Pulmonary artery endothelial cell (primary cell): ENCODE results near the gene DOK4. TPM values are rescaled to one million over a fixed set of nuclear protein-coding genes. Genes with fewer than 3 reads are reported as not detected.
"Not testable (repeated sequence)": the region's sequence is repeated elsewhere in the genome, so short reads cannot be mapped to it uniquely, and the experiment has no call there.

ENCODE experiments used
- DNase-seq: peaks from one replicate; pipeline ENCODE4 v3.0.0-alpha.2; 2011; ENCODE audit warnings: low read depth, low spot score
- total RNA-seq: library from RNA; depleted of rRNA; stranded (reverse); fragments of >200 nt; gene quantifications from 2 replicates; pipeline ENCODE4 v1.2.3, GENCODE V29; 2014

DOK4 gene
- total RNA-seq, 1 donor from 2014 or later: 29.7 TPM

- DNase-seq: no peak
Observed at GRCh38 chr16:57502048-57502775, 15.9 kb upstream of the DOK4 start.

GRCh38 chr16:57501492-57501891 is 15.2 kb upstream of the DOK4 start:
- DNase-seq: no peak

GRCh38 chr16:57500578-57501111 is 14.4 kb upstream of the DOK4 start:
- DNase-seq: no peak

GRCh38 chr16:57499941-57500340 is 13.6 kb upstream of the DOK4 start:
- DNase-seq: not testable (repeated sequence)

- DNase-seq: no peak
Observed at GRCh38 chr16:57498031-57498430, 11.7 kb upstream of the DOK4 start.

- DNase-seq: no peak
Observed at GRCh38 chr16:57497121-57497520, 10.8 kb upstream of the DOK4 start.

GRCh38 chr16:57493767-57494166 is 7.5 kb upstream of the DOK4 start:
- DNase-seq: no peak

- no peak for DNase-seq
Observed at GRCh38 chr16:57489229-57489628, 2.9 kb upstream of the DOK4 start.

- DNase-seq: no peak
Observed at GRCh38 chr16:57486858-57487834, 853 bp upstream of the DOK4 start.

- no peak for DNase-seq
Observed at GRCh38 chr16:57485091-57485915, 990 bp downstream of the DOK4 start.

GRCh38 chr16:57484515-57485005 is 1.7 kb downstream of the DOK4 start:
- DNase-seq: no peak

- DNase-seq: no peak
Observed at GRCh38 chr16:57483725-57484514, 2.4 kb downstream of the DOK4 start.

- DNase-seq: no peak
Observed at GRCh38 chr16:57482845-57483545, 3.3 kb downstream of the DOK4 start.

GRCh38 chr16:57481421-57481820 is 4.9 kb downstream of the DOK4 start:
- DNase-seq: no peak

- DNase-seq: no peak
Observed at GRCh38 chr16:57480754-57481230, 5.5 kb downstream of the DOK4 start.

- no peak for DNase-seq
Observed at GRCh38 chr16:57479976-57480753, 6.1 kb downstream of the DOK4 start.

- no peak for DNase-seq
Observed at GRCh38 chr16:57479205-57479975, 6.9 kb downstream of the DOK4 start.
